Measurements from ENCODE around the gene DNAH14.
"Not testable (repeated sequence)": the region's sequence is repeated elsewhere in the genome, so short reads cannot be mapped to it uniquely, and the experiment has no call there.

DNAH14 gene

GRCh38 chr1:224929335-224930237 lies at the start of gene DNAH14:
DNAH14 (plus strand) TSS chr1:224929675; CDS start chr1:224952703, 23,028 bp downstream.
- no peak for DNase-seq (ENCODE audit: low read depth in 2 of 2)

GRCh38 chr1:224880593-224881307 lies 48.7 kb upstream of the DNAH14 start:
- DNase-seq (ENCODE audit: low read depth in 2 of 2), result no peak

GRCh38 chr1:224881308-224881692 lies 48.2 kb upstream of the DNAH14 start:
- not testable (repeated sequence) for DNase-seq (ENCODE audit: low read depth in 2 of 2)

- no peak for DNase-seq (ENCODE audit: low read depth in 2 of 2)
These were observed 47.7 kb upstream of the DNAH14 start for GRCh38 chr1:224881762-224882211.

DNA sequence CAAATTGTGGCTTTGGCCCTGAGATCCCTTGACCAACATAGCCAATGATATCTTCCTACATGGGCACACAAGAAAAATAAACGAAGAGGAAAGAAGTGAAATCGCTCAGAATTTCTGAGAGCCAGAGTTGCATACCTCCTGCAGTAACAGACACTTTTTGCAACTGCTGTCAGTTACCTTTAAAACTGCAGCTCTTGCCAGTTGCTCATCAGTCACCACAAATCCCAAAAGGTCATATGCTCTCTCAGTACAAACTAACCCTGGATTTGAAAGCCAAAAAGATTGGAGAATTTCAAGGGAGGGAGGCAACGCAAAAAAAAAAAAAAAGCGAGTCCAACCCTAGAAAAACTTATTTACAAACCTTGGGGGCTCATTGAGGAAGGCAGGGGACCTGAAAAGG lies 47.2 kb upstream of the DNAH14 start:
- DNase-seq (ENCODE audit: low read depth in 2 of 2), result no peak

GRCh38 chr1:224883091-224883490 lies 46.4 kb upstream of the DNAH14 start:
- no peak for DNase-seq (ENCODE audit: low read depth in 2 of 2)

DNA sequence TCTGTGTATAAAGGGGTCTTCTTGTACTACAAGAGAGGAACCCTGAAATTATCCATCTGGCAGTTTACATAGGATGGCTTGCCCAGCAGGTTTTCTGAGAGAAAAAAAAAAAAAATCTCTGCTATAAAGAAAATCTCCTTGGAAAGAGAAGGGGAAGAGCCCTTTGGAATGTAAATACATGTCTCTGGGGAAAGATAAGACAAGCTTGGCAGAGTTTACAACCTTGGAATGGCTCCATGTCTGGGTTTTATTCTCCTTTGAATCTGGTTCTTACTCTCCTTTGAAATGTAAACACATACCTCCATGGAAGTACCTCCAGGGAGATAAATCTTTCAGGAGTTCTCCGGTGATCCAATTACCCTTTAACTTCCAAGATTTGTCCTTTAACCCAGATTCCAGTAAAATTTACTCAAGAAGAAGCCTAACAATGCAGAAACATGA lies 45.1 kb upstream of the DNAH14 start:
- no peak for DNase-seq (ENCODE audit: low read depth in 2 of 2)

GRCh38 chr1:224885376-224885775 lies 44.1 kb upstream of the DNAH14 start:
- DNase-seq (ENCODE audit: low read depth in 2 of 2), result not testable (repeated sequence)

DNA sequence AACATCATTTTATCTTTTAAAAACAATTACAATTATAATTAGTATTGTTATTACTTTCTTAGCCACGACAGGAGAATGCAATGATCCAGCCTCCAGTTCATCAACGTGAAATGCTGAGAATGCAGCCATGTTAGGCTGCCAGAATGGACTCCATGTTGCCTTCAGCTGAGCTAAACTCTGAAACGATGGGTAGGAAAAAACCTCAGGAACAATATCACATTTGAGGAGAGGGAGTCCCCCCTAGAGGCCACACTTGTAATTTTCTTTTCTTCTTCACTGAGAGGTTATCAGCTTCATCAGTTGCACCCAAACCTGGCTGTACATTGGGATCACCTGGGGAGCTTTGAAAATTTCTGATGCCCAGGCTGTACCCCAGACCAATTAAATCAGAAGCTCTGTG lies 34.6 kb upstream of the DNAH14 start:
- DNase-seq (ENCODE audit: low read depth in 2 of 2), result no peak

GRCh38 chr1:224896130-224896781 lies 33.2 kb upstream of the DNAH14 start:
- no peak for DNase-seq (ENCODE audit: low read depth in 2 of 2)

- DNase-seq (ENCODE audit: low read depth in 2 of 2), result no peak
These were observed 31.7 kb upstream of the DNAH14 start for GRCh38 chr1:224897529-224898327.

- DNase-seq (ENCODE audit: low read depth in 2 of 2), result no peak
These were observed 30.5 kb upstream of the DNAH14 start for GRCh38 chr1:224898937-224899336.

GRCh38 chr1:224900062-224900630 lies 29.3 kb upstream of the DNAH14 start:
- DNase-seq (ENCODE audit: low read depth in 2 of 2), result no peak

- DNase-seq (ENCODE audit: low read depth in 2 of 2), result no peak
These were observed 28.2 kb upstream of the DNAH14 start for GRCh38 chr1:224901087-224901810.

DNA sequence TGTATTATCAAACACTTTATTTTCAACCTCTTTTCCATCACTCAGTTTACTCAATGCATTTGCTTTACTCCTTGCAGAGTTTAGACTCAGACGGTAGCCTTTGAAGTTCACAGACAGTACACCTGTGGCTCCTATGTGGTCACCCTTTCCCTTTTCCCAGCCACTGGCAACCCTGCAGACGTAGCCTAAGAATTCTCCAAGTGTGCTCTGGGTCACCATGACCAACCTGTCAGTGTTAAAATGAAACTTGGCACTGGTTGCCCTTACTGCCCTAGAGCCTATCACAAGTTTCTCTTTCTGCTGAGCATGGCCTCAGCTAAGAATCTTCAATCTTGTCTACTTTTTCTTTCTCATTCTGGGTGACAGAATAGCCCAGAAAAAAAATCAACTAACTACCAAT lies 25.5 kb upstream of the DNAH14 start:
- DNase-seq (ENCODE audit: low read depth in 2 of 2), result no peak

DNA sequence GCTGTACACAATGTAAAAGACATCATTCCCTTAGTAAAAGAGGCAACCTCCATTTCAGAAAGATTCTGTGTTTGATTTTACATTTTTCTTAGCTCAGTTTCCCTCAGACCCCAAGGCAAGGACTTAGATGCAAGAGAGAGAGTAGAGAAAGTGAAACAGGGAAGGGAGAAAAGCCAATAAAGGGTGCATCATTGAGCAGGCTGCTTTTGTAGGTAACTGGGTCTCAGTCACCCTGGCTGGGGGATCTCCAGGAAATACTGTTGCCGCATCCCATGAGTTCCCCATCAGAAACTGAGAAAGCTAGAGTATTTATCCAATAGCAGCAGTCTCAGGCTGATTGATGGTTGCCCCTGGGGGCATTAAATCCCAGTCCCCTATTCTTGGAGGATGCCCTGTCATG lies 23.1 kb upstream of the DNAH14 start:
- no peak for DNase-seq (ENCODE audit: low read depth in 2 of 2)

GRCh38 chr1:224911217-224911616 lies 18.3 kb upstream of the DNAH14 start:
- no peak for DNase-seq (ENCODE audit: low read depth in 2 of 2)

DNA sequence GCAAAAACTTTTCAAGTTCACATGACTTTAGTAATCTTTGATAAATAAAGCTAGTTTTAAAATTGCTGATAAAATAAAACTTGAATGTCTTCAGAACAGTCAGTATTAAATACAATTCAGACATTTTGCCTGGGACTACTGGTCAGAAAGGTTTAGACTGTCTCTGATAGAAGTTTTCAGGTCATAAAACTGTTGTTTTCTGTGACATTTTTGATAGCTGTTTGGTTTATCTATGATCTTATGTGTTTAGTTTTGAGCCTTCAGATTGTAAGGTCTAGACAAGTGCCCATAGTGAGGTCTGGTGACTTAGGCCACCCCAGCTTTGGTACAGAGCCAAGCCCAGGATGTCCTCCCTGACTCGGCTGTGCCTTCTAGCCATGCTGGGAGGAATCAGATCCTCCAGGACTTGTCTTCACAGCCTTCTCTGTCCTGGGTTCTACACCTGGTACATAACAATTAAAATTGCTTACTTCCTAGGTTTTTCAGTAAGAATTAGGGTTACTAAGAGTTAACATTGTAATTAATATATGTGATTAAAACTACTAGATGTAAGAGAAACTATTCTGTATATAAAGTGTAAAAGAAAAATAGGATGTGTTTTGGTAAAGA lies 15.1 kb upstream of the DNAH14 start:
- DNase-seq (ENCODE audit: low read depth in 2 of 2), result no peak

- DNase-seq (ENCODE audit: low read depth in 2 of 2), result no peak
These were observed 10.0 kb upstream of the DNAH14 start for GRCh38 chr1:224919508-224919907.

GRCh38 chr1:224920930-224921329 lies 8.5 kb upstream of the DNAH14 start:
- no peak for DNase-seq (ENCODE audit: low read depth in 2 of 2)
